Esophagus muscularis mucosa (tissue), 3 donors: ENCODE data around the gene NME1.

Source experiments
- CTCF ChIP-seq, 3 experiments: fragments of 200-600 bp in 2 of 3; fragments of 450-650 bp in 1 of 3; sonication (generic) in 2 of 3; IDR thresholded peaks; one replicate each; pipeline ENCODE4 v1.5.1; 2017 to 2019; ENCODE audit warnings: antibody characterized with exemption in 3 of 3, mild to moderate bottlenecking in 2 of 3, moderate library complexity in 1 of 3
- POLR2A ChIP-seq: fragments of 450-650 bp; IDR thresholded peaks from one replicate; pipeline ENCODE4 v1.6.1; 2017; ENCODE audit warnings: antibody characterized with exemption, moderate library complexity, mild to moderate bottlenecking, low read depth

- TF ChIP-seq CTCF (IDR thresholded peaks at IDR 0.05) (no peak), POLR2A (no peak)
These were observed 571 bp upstream of the NME1 start for GRCh38 chr17:51152766-51153209.
